GM18498 (cell line): ENCODE data around the gene ATP1B2.

Source experiments
- ATAC-seq: cut with Tn5 transposase; IDR thresholded peaks from one replicate; pipeline ENCODE4 v1.9.1; 2021; ENCODE audit warnings: mild to moderate bottlenecking, moderate library complexity; ENCODE audit not compliant: unreplicated experiment

The ATP1B2 gene

GRCh38 chr17:7684851-7685532, 34.3 kb downstream of the ATP1B2 start:
- no peak for ATAC-seq

DNA sequence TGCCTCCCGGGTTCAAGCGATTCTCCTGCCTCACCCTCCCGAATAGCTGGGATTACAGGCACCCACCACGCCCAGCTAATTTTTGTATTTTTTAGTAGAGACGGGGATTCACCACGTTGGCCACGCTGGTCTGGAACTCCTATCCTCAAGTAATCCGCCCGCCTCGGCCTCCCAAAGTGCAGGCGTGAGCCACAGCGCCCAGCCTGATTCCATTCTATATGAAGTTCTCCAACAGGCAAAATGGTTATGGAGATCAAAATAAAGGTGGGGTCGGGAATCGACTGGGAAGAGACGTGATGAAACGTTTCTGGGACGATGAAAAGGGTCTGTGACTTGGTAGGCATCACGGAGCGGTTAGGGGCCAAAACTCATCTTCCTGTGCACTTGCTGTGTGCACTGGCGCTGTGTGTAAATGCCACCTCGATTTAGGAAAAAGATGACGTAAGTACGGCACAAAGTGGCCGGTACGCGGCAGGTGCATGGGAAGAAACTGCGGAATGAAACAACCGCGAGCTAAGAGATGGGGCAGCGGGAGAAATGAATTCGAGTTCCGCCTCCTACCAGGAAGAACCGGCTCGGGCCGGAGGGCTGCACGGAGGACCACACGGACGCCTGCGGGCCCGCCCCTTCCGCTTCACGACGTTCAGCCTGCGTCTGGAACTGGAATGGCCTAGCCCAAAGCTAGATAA, 35.0 kb downstream of the ATP1B2 start:
- ATAC-seq, result peak; percentile 58

GRCh38 chr17:7686222-7687071, 35.7 kb downstream of the ATP1B2 start:
- peak; percentile 51 for ATAC-seq

DNA sequence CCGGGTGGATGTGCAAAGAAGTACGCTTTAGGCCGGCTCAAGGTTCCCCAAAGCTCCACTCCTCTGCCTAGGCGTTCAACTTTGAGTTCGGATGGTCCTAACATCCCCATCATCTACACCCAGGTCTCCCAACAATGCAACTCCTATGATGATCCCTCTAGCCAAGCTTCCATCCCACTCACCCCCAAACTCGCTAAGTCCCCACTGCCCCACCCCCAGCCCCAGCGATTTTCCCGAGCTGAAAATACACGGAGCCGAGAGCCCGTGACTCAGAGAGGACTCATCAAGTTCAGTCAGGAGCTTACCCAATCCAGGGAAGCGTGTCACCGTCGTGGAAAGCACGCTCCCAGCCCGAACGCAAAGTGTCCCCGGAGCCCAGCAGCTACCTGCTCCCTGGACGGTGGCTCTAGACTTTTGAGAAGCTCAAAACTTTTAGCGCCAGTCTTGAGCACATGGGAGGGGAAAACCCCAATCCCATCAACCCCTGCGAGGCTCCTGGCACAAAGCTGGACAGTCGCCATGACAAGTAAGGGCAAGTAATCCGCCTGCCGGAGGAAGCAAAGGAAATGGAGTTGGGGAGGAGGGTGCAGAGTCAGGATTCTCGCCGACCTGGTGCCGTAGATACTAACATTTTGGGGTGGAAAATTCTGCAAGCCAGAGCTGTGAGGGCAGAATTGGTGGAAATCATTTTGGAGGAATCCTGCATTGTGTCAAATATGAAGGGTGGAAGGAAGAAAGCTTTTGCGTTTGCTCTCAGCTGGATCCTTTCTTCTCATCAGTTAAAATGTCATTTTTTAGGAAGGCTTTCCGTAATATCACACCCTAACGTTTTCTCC, 36.6 kb downstream of the ATP1B2 start, which contains the start of gene TP53:
Gene TP53 (minus strand): TSS at position 419 of the 836 bp plus-strand sequence. CDS start 10,896 bp downstream, outside the sequence.
- ATAC-seq, result no peak

DNA sequence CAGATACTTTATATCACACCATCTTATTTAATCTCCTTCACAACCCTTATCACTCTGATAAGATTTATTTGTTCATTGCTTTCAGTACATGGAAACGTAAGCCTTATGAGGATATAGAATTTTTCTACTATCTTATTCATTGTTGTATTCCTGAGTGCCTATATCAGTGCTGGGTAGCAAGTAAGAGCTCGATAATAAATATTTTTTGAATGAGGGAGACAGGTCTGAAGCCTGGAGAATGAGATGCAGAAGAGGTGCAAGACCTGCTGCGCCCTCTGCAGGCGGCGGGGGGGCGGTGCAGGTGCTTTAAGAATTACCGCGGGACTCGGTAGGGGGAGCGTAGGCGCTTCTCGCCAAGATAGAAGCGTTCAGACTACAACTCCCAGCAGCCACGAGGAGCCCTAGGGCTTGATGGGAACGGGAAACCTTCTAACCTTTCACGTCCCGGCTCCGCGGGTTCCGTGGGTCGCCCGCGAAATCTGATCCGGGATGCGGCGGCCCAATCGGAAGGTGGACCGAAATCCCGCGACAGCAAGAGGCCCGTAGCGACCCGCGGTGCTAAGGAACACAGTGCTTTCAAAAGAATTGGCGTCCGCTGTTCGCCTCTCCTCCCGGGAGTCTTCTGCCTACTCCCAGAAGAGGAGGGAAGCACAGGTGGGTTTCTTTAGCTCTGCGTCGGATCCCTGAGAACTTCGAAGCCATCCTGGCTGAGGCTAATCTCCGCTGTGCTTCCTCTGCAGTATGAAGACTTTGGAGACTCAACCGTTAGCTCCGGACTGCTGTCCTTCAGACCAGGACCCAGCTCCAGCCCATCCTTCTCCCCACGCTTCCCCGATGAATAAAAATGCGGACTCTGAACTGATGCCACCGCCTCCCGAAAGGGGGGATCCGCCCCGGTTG, 37.4 kb downstream of the ATP1B2 start, which contains the start of gene WRAP53:
Gene WRAP53 (plus strand): TSS at position 570 of the 900 bp plus-strand sequence. CDS start 172 bp downstream, at position 742.
- ATAC-seq, result peak; percentile 74

DNA sequence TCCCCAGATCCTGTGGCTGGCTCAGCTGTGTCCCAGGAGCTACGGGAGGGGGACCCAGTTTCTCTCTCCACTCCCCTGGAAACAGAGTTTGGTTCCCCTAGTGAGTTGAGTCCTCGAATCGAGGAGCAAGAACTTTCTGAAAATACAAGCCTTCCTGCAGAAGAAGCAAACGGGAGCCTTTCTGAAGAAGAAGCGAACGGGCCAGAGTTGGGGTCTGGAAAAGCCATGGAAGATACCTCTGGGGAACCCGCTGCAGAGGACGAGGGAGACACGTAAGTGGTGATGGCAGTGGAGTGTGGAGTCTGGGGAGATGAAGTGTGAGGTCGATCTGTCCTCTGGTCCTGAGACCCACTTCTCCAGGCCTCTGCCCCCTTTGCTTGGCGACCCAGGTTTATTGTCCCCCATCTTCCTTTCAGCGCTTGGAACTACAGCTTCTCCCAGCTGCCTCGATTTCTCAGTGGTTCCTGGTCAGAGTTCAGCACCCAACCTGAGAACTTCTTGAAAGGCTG, 38.1 kb downstream of the ATP1B2 start:
- ATAC-seq, result no peak

- ATAC-seq, result no peak
Measured at GRCh38 chr17:7695586-7695985, 44.9 kb downstream of the ATP1B2 start.

- no peak for ATAC-seq
Measured at GRCh38 chr17:7697828-7698588, 47.3 kb downstream of the ATP1B2 start.

- ATAC-seq, result no peak
Measured at GRCh38 chr17:7700510-7700909, 49.8 kb downstream of the ATP1B2 start.

DNA sequence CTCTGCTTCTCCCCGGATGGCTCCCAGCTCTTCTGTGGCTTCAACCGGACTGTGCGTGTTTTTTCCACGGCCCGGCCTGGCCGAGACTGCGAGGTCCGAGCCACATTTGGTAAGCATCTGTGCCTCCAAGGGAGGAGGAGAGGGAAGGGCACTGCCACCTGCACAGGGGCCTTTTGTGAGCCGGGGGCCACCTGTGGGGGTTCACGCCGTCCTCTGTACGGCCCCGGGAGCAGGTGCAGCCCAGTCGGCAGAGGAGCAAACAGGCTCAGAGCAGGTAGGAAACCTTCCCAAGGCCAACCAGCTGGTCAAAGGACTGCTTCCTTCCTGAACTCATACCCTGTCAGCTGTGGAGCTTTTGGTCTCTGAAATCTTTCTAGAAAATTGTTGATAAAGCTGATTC, 51.0 kb downstream of the ATP1B2 start:
- no peak for ATAC-seq

- ATAC-seq, result no peak
Measured at GRCh38 chr17:7702776-7703175, 52.0 kb downstream of the ATP1B2 start.

DNA sequence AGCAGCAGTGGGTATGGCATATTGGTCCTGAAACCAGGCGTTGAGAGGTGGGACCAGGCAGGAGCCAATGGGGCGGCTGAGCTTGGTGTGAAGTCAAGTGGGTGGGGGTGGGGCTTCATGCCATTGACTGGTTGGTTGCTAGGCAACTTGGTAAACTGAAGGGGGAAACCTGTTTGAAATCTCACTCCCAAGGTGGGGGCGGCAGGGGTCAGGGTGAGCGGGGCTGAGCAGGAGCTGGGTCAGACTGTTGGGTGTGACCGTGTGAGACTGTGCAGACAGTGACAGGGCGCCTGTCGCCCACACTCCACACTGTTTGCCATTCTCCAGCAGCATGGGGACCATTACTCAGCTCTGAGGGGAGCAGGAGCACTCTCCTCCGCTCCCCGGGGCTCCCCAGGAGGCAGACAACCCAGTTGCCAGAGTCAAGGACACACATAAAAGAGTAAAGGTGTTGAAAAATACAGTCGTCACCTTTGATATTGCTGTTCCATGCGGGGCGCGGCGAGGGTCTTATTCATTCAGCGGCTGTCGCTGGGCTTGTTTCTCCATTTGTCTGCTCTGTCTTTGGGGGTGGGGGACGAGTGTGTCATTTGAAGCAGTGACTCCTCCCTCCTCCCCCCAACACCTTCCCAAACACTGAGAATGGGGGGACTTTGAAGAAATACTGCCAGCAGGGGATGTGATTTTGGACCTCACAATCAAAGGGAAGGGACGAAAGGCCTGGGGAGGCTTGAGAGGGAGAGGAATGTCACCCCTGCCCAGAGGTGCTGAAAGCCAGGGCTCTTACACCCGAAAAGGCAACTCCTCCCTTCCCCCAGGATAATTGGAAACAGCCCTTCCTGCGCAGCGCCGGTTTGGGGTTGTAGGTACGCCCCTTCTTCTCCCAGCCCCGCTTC, 53.1 kb downstream of the ATP1B2 start:
- ATAC-seq, result no peak

DNA sequence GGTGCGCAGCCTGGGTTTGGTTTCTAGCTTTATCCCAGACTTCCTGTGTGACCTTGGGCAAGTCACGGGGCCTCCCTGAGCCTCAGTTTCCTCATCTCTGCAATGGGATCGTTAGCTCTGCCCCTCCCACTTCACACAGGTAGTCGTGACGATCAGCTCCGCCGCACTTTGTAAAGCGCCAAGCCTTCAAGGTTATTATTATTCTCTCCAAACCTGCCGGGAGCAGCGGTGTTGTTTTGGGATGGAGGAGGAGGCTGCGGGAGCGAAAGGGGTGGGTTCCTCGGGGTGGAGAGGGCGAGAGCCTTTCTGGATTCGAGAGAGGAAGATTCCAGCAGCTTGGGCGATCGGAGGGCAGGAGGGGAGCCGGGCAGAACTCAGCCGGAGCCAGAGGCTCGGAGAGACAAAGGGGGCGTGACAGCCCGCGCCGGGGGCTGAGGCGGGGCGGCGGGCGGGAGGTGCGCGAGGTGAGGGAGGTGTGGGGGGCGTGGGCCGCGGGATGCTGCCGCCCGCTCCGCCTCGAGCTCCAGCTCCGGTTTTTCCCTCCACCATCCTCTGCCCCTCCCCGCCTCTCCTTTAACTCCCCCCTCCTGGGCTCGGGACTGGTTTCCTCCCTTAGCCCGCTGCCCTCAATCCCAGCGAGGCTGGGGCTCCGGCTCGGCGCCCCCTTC, 54.0 kb downstream of the ATP1B2 start, which contains the start of gene EFNB3:
Gene EFNB3 (plus strand): TSS at position 602 of the 668 bp plus-strand sequence. CDS start 397 bp downstream, outside the sequence.
- ATAC-seq, result no peak

DNA sequence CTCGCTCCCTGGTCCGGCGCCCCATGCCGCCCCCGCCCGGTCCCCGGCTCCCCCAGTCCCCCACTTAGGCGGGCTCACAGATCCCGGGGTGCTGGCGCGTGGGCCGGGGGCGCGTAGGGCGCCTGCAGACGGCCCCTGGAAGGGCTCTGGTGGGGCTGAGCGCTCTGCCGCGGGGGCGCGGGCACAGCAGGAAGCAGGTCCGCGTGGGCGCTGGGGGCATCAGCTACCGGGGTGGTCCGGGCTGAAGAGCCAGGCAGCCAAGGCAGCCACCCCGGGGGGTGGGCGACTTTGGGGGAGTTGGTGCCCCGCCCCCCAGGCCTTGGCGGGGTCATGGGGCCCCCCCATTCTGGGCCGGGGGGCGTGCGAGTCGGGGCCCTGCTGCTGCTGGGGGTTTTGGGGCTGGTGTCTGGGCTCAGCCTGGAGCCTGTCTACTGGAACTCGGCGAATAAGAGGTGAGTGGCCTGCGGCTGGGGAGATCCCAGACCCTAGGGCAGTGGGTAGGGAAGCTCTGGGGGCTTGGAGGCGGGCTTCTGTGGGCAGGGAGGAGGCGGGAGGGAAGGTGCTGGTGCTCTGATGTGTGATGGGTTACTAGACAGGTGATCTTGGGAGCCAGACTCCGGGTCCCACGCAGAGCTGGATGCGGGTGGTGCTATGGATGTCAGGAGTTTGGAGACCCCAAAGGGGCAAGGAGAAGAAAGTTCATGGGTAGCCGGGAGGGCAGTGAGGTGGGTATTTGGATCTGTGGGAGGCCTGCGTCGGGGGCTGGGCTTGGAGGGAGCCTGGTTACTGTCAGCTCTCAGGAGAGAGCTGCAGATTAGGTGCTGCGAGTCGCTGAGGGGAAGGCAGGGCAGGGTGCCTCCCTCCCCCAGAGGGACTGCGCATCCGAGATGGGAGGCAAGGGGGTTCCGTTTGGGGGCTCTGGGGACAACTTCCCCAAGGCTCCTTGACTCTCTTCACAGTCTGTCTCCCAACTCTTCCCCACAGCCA, 54.8 kb downstream of the ATP1B2 start:
- ATAC-seq, result no peak

DNA sequence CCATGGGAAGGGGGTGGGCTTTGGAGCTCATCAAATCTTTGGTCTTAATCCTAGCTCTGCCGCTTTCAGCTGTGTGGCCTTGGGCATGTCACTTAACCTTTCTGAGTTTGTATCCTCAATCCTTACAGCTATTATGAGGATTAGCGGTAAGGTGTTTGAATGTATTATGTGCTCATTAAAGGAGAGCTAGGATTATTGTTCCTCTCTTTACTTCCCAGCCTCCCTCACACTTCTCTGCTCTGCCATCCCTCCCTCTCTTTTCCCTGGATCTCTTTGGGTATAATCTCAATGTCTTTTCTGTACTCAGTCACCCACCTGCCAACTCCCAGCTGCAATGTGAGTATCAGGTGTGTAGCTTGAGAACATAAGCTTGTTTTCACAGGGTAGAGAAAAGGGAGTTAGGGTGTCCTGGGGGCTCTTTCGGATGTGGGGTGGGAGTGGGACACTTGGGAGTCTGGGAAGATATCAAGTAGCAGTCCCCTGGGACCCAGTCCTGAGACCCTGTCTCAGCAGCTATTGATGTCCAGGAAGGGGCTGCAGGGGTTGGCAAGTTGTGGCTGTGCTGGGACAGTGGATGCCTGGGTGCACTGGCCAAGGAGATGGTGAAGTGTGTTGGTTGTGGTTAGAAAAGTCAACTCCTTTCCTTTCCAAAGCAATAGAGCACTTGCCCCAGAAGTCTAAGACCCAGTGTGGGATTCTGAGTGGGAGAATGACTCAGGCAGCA, 56.1 kb downstream of the ATP1B2 start:
- ATAC-seq, result no peak
